Activated T-cell treated with anti-CD3 and anti-CD28 coated beads for 4 hours (primary cell): ENCODE measurements around the gene CENPX.

Source experiments
- DNase-seq: peaks from one replicate; pipeline ENCODE4 v3.0.0-alpha.2; 2020

The CENPX gene

DNA sequence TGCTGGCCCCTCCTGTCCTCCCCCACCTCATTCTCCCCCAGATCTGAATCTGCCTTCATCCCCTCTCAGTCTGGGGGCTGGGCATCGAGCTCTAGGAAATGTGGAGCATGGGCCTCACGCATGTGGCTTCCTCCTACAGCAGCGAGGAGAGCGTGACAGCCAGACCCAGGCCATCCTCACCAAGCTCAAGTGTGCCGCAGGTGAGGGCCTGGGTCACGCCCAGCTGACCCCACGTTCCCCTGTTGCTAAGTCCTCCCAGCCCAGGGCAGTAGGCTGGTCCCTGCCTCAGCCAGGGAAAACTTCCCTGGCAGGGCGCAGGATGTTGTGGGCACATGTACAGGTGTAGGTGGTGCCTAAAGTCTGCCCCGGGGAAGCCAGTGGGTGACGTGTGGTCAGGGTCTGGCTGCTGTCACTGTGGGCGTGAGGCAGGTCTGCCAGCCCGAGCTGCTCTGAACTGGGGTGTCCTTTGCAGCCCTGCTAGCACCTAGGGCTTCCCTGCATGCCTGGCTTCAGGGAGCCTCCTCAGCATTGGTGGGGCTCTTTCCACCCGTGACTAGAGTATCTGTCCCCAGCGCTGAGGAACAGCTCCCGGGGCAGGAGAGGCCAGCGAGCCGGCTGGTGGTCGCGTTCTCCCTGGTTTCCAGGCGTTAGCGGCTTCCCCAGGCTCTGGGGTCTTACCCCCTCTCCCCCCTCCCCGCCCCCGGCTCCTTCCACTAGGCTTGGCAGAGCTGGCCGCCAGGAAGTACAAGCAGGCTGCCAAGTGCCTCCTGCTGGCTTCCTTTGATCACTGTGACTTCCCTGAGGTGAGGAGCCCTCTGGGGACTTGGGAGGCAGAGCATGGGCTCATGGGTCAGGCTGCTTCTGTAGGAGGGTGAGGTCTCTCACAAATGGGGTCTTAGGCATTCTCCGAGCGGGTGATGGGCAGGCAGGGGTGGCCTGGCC is 32.6 kb upstream of the CENPX start:
- no peak for DNase-seq

DNA sequence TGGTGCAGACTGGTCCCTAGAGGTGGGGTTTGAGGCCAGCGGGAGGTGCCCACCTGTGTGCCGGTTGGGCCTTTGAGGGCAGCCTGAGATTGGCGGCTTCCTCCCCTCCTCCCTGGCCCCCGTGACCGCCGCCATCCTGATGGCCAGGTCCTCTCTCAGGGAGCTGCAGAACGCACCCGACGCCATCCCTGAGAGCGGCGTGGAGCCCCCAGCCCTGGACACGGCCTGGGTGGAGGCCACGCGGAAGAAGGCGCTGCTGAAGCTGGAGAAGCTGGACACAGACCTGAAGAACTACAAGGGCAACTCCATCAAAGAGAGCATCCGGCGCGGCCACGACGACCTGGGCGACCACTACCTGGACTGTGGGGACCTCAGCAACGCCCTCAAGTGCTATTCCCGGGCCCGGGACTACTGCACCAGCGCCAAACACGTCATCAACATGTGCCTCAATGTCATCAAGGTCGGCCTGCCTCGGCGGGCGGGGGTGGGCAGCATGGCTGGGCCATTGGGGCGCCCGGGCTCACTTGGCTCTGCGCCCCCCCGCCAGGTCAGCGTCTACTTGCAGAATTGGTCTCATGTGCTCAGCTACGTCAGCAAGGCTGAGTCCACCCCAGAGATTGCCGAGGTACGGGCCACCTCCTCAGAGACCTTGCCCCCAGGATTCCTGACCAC is 31.8 kb upstream of the CENPX start:
- DNase-seq: no peak

DNA sequence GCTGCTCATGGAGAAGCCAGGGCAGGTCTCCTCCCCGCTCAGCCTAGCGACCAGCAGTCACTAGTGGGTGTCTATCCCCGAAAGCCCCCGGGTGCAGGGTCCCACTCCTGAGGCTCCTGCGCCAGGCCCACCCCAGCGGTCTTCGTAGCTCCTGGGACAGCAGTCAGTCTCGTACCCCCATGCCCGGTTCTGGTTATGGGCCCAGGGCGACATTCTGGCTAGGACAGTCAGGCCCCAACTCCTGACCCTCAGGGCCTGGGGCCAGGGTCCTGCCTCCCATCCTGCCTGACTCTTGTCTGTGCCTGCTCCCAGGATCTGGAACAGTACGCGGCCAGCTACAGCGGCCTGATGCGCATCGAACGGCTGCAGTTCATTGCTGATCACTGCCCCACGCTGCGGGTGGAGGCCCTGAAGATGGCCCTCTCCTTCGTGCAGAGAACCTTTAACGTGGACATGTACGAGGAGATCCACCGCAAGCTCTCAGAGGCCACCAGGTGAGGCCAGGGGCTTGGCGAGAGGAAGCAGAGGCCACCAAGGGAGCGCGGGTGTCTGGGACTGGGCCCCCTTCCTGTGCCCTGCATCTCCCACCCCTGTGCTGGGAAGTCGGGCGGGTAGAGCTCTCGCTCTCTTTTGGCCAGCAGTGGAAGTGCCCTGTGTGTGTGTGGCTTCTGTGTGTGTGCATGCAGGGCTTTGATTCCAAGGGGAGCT is 31.0 kb upstream of the CENPX start:
- DNase-seq: no peak

DNA sequence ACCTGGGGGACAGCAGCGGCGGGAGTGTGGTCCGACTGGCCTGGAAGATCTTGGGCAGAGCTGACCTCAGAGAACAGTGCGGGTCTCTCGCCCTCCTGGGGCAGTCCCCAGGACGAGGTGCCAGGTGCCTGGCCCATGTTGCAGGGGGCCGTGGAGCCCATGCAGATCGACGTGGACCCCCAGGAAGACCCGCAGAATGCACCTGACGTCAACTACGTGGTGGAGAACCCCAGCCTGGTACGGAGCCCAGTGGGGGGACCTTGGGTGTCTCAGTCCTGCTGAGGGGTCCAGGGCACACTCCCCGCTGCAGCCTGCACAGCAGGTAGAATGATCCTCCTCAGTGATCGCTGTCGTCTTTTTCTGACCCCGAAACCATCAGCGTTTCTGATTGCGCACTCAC is 30.5 kb upstream of the CENPX start:
- DNase-seq: no peak

DNA sequence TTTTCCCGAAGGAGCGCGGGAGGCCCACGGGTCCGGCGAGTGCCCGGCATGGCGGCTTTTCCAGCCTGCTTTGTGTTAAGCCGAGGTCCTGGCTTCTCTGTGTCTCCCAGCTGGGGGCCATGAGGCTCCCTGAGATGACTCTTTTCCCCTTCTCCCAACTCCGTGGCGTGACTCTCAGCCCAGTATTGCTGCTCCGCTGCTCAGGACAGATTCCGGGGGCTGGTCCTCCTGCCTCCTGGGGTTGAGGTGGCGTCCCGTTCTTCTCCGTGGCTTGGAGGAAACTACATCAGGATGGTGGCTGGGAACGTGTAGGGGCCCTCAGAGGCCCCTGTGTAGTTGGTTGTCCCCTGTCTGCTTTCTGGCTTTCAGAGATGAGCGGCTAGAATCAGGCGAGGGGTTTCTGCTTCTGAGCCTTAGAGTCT is 30.0 kb upstream of the CENPX start:
- no peak for DNase-seq

DNA sequence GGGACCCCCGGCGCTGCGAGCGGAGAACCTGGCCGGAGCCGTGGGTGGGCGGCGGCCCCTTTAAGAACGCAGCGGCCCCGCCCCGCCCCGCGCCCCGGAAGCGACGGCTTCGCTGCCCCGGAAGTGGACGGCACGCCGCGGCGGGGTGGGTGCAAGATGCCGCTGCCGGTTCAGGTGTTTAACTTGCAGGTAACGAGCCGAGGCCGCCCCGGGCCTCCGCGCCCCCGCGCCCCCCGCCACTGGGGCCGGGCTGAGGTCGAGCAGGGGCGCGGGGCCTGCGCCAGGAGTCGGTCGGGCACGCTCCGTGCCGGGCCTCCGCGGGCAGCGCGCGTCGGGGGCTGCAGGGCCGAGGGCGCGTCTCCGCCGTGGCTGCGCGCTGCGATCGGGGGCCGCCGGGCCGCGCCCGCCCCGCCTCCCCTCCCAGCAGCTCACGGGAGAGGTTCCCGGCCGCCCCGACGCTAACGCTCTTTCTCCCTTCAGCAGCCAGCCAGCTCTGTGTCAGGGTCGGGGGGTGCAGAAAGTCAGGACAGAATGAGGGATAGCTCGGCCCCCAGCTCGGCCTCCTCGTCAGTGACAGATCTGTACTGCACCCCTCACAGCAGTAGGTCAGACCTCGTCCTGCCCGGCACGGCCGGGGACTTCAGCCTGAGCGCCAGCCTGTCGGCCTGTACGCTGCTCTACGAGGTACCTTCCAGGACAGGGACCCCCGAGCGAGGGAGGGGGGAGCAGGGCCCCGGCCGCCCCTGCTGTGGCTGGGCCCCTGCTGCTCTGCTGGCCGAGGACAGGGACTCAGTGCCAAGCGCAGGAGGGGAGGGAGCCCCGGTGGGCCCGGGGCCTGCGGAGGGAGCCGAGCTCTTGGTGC is 29.3 kb upstream of the CENPX start, which contains the start of the genes GPS1 and RFNG:
Gene GPS1, plus strand, starts transcription at position 123 of the 862 bp plus-strand sequence. Its CDS starts 34 bp downstream, at position 157.
Gene RFNG, minus strand, starts transcription at position 36 of the 862 bp plus-strand sequence. CDS start 45 bp downstream, outside the sequence.
- peak; percentile 76 for DNase-seq

DNA sequence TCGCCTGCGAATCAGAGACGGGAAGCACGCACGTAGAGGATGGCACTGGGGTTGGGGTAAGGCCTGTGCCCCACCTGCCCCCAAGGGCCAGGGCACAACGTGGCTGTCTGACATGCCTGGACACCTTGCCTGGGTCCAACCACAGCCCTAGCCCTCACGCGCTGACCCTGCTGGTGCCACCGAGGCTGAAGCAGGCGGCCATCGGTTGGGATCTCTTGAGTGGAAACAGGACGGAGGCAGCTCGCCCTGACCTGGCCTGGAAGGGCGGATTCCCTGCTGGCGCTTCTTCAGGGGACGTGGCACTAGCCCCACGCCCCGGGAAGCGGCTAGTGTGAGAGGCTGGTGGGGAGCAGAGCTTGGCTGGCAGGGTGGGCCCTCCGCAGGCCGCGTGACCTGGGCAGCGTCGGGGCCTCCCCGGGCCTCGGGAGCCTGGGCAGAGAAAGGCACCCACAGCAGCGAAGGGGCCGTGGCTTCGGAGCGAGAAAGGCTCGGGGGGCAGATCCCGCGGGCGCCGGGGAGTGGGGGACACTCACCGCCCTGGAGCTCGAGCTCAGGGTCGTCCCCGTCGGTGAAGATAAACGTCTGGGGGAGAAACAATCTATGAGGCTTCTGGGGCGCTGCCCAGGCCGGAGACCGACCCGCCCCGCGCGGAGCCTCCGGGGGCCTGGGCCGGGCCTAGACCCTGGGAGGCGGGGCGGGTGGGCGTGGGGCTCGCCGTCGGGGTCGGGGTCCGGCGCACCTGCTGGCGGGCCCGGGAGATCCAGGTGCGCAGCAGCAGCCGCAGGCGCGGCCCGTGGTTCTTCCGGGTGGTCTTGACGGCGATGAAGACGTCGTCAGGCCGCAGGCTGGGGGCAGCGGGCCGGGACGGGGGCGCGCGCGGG is 28.3 kb upstream of the CENPX start:
- no peak for DNase-seq

DNA sequence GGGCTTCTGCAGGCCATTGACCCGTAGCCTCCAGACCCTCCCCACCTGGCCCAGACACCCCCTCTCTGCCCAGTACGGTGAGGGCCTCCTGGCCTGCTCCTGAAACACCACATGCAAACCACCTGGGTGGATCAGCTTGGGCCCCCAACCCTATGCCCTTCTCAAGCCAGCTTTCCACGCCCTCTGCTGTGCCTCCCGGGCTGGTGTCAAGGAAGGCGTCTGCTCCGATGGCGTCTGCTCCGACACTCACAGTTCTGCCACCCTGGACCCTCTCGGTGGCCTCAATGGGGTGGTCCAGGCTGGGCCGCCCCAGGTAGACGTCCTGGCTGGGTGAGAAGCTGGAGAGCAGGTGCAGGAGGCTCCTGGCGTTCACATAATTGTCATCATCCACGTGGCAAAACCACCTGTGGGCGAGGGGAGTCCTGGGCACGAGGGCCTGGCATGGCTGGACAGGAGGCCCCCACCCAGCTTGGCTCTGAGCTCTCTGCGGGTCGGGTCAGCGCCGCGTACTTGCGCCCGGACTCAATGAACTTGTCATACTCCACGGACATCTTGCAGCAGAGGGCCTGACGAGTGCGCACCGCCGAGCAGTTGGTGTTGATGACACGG is 27.6 kb upstream of the CENPX start:
- DNase-seq: no peak

DNA sequence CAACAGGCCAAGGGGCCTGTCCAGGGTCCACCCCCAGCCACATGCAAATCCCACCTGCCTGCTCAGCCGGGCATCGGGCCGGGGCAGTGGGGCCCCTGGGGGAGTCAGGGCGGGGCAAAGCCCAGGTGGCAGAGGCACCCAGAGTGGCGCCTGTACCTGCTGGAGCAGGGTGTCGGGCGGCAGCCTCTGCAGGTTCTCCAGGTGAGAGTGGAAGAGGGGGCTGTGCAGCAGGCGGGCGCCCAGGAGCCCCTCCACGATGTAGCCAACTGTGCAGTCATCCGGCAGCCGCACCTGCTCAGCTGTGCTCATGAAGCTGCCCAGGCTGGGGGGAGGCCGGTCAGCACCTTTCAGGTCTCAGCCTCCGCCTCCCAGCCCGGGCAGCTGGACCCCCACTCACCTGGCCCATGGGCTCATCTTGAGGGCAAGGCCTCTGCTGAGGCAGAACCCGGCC is 26.9 kb upstream of the CENPX start:
- DNase-seq: no peak

DNA sequence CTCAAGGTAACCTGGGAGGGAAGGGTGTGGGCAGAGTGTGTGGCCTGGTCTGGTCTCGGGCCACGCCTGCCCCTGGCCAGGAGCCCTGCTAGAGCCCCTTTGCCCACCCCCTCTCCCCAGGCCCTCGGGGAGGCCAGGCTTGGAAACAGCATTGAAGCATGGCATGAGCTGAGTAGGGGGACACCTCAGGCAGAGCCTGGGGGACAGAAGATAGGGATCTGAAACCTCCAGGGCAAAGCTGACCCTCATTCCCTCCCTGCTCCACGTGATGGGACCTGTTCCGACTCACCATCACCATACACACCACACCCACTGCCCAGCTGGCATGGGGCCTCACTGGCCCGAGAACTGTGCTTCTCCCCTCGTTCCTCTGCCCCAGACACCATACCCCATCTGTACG is 26.4 kb upstream of the CENPX start:
- DNase-seq: no peak

DNA sequence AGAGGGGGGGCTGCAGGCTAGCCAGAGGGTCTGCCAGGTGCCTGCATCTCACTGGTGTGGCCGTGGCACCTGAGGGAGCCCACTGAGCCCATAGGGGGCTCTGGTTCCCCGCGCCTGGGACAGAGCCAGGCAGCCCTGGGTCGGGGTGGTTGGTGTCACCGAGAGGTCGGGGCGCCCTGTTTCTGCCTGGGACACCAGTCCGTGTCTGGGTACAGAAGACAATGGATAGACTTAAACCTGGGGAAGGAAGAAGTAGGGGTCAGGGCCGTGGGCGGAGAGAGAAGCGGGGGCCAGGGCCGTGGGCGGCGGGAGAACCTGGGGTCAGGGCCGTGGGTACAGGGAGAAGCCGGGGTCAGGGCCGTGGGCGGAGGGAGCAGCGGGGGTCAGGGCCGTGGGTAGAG is 25.9 kb upstream of the CENPX start:
- DNase-seq: no peak

DNA sequence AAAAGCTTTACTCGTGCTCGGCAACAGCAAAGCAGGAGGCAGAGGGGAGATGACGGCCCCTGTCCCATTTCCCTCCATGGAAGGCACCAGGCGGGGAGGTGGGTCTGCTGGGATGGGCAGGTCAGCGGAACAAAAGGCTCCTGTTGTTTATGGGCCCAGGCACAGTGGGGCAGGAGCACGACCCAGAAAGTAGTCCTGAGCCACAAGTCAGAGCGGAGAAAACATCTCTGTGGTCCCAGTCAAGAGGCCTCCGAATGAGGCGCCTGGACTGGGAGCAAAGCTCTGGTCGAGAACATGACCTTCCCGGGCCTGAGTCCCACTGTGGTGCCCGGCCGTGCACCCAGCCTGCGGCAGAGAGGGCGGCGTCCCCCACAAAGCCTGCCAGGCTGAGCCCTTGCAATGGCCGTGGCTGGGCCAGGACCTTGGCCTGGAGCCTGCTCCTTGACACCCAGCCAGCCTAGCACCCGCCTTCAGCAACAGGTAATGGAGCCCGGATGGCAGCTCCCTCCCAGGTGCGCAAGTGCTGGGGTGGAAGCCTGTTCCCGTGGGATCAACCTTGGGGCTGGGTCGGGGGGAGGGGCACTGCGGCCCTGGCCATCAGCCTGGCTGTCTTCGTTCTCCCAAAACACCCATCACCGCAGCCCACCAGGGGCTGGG is 25.4 kb upstream of the CENPX start:
- DNase-seq: no peak

DNA sequence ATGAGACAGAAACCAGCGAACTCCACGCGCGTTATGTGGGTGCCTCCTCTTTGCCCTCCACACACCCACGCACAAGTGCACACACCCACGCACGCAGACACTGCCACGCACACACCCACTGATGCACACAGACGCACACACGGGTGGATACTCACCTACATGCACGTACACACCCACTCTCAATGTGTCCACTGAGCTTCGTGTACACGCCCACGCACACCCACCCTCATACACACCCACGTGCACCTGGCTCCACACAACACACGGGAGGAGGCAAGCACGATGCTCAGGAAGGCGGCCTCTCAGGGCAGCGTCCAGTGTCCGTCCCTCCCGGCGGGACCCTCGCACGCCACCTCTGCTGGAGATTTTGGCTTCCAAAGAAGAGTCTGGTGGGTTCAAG is 24.7 kb upstream of the CENPX start:
- DNase-seq: no peak

DNA sequence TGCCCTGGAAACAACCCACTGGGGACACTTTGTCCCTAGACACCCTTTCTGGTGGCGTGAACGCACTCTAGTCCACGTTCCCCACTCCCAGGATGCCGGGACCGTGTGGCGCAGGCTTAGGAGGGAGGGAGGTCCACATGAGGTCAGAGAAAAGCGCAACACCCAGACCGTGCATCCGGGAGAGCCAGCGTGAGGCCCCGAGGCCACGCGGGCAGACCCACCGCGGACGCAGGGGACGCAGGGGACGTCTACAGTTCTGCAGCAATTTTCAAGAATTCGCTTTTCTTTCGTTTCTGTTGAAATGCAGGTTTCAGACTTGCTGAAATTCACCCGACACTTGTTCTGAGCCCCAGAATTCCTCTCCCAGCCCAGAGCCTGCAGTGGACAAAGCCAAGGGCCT is 24.2 kb upstream of the CENPX start:
- no peak for DNase-seq

DNA sequence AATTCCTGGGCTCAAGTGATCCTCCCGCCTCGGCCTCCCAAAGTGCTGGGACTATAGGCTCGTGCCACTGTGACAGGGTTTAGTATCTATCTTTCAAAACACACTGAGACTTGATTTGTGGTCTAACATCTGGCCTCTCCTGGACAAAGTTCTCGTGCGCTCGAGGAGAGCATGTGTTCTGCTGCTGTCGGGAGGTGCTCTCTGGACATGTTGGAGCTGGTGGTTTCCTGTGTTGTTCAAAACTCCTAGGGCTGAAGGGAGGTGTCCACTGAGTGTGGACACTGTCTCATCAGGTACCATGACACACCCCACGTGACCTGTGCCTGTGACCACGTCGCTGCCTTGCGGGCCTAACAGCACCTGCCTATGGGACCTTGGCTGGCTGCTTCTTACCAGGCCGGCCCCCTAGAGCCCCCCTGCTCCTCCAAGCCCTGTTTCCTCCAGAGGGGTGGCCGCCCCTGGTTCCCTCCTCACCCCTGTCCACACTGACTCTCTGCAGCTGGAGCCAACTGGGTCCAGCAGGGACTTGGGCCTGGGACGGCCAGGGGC is 23.3 kb upstream of the CENPX start:
- no peak for DNase-seq

DNA sequence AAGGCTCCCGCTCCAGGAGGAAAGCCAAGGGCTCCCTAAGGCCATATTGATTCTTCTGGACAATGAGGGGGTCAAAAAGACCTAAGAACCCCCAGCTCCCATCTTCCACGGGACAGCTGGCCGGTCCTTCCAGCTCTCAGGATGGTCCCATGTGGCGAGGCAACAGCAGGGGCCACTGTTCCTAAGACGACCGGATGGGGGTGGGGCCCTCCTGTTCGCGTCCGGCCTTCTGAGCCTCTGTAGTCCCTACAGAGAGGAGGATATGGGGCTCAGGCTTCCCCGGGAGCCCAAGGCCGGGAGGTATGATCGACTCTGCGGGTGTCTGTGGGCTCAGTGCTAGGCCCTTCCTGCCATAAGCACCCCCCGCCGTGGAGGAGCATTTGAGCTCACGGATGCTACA is 20.8 kb upstream of the CENPX start:
- no peak for DNase-seq

DNA sequence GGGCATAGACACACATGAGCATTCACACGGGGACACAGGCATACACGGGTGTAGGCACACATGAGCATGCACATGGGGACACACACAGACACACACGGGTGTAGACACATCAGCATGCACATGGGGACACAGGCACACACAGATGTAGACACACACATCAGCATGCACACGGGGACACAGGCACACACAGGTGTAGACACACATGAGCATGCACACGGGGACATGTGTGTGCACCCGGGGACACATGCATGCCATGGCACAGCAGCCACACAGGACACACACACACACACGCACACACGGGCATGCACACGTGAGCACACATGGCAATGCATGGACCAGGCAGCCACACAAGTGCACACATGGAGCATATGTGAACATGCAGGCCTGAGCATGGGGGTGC is 20.0 kb upstream of the CENPX start:
- no peak for DNase-seq

DNA sequence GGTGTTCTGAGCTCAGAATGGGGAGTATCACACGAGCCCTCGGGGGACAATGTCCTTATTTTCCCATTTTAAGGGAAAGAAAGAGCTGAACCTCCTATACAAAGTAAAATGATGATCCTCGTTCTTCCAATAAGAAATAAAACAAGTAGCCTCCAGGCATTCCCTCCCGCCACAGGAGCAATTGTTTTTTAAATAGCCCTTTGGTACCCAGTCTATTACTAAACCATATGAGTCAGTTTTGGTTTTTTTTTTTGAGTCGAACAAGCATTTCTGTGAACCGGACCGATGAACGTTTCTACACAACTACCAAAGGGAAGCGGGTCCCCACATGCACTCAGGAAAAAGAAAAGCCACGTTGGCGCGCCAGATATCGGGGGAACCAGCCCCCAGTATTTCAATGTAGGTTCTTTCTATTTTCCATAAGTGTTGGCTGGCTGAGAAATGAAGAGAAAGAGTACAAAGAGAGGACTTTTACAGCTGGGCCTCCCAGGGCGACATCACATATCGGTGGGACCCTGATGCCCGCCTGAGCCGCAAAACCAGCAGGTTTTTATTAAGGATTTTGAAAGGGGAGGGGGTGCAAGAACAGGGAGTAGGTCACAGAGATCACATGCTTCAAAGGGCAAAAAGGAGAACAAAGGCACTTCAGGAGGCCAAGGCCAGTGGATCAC is 18.6 kb upstream of the CENPX start:
- no peak for DNase-seq

DNA sequence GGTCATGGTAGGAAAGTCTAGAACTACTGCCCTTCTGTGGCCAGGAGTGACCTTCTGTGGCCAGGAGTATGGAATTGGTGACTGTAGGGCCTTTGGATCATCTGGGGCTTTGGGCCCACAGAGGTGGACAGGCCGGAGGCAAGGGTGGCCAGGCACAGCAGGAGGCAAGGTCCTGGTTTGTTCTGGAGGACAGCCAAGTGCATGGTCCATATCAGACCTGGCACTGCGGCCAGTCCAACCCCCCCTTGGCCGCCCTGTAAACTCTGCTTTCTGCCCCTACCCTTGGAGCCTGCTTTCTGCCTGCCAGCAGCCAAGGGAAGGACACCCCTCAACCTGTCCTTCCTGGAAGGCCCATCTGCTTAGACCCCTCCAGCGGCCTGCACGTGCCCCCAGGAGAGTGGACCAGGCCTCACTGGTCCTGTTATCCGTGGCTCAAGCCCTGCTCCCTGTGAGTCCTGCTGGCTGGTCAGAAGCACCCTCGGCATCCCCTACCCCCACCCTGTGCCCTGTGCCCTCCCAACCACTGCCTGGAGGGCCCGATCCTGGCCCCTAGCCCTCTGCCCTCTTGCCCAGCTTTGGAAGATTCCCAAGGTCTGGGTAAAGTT is 17.1 kb upstream of the CENPX start:
- no peak for DNase-seq
